Suprapubic skin (tissue), 4 donors: ENCODE results near the gene KCNE5. TPM values are rescaled to one million over a fixed set of nuclear protein-coding genes. Genes with fewer than 3 reads are reported as not detected.
A peak's percentile ranks its signal among the peaks of the same experiment; 100 is the strongest.
"Not testable (repeated sequence)": the region's sequence is repeated elsewhere in the genome, so short reads cannot be mapped to it uniquely, and the experiment has no call there.

Experiments used
- DNase-seq, 2 donors: peaks; one replicate each; pipeline ENCODE4 v3.0.0-alpha.2; 2019; ENCODE audit warnings: low spot score in 2 of 2
- H3K27ac ChIP-seq: fragments of 200-600 bp; sonication (generic); one replicate; pipeline ENCODE4 v1.5.1; 2019
- H3K27me3 ChIP-seq: fragments of 200-600 bp; sonication (generic); one replicate; pipeline ENCODE4 v1.5.1; 2019
- H3K36me3 ChIP-seq: fragments of 200-600 bp; sonication (generic); one replicate; pipeline ENCODE4 v1.5.1; 2019
- H3K4me1 ChIP-seq: fragments of 200-600 bp; sonication (generic); one replicate; pipeline ENCODE4 v1.5.1; 2019
- H3K4me3 ChIP-seq: fragments of 200-600 bp; sonication (generic); one replicate; pipeline ENCODE4 v1.5.1; 2019; ENCODE audit warnings: mild to moderate bottlenecking
- H3K9me3 ChIP-seq: fragments of 200-600 bp; sonication (generic); one replicate; pipeline ENCODE4 v1.5.1; 2019
- CTCF ChIP-seq, 2 donors: fragments of 200-600 bp in 1 of 2; fragments of 450-650 bp in 1 of 2; sonication (generic) in 1 of 2; IDR thresholded peaks; one replicate each; pipeline ENCODE4 v1.5.1; 2016 to 2019; ENCODE audit warnings: antibody characterized with exemption in 2 of 2, mild to moderate bottlenecking in 1 of 2, moderate library complexity in 1 of 2
- EP300 ChIP-seq: sonication (generic); formaldehyde crosslinking; IDR thresholded peaks from one replicate; pipeline ENCODE4 v1.6.1; 2017; ENCODE audit warnings: antibody characterized with exemption
- POLR2A ChIP-seq, 2 donors: fragments of 450-650 bp; IDR thresholded peaks; one replicate each; pipeline ENCODE4 v1.6.1; 2017; ENCODE audit warnings: antibody characterized with exemption in 2 of 2, mild to moderate bottlenecking in 2 of 2, moderate library complexity in 2 of 2
- POLR2AphosphoS5 ChIP-seq, 3 donors: sonication (generic); formaldehyde crosslinking; IDR thresholded peaks; one replicate each; pipeline ENCODE4 v1.6.1; 2017; ENCODE audit warnings: antibody characterized with exemption in 3 of 3
- WGBS: methylation state at CpG from one replicate; pipeline ENCODE4 v1.1.5; 2018; 5-methylcytosine and 5-hydroxymethylcytosine counted together
- total RNA-seq, 4 donors: library from RNA; depleted of rRNA; stranded (reverse); fragments of >200 nt; gene quantifications; one replicate each; pipeline ENCODE4 v1.1.0, GENCODE V29; 2016

The KCNE5 gene
- under 1 TPM in 2 of 4 donors, not detected in 2; 0.34 to 0.42 TPM for total RNA-seq

- Histone ChIP-seq H3K4me1 (peaks cover 2% of the 10 kb centered on the region), H3K9me3 (no peaks in the 10 kb centered on the region), H3K4me3 (peak within 1 kb of the TSS; percentile 39), H3K27me3 (no peaks in the 10 kb centered on the region), H3K27ac (no peak within 1 kb of the TSS), H3K36me3 (no peaks in the 10 kb centered on the region)
- 42% methylated on average over 25 of the region's 79 CpGs for WGBS
- no peak for TF ChIP-seq POLR2A (IDR thresholded peaks at IDR 0.05)
- no peak for TF ChIP-seq CTCF (IDR thresholded peaks at IDR 0.05)
- no peak for TF ChIP-seq EP300
- no peak for TF ChIP-seq POLR2AphosphoS5 (IDR thresholded peaks at IDR 0.05)
- no peak for DNase-seq
Observed at GRCh38 chrX:109624641-109625616, at the start of gene KCNE5. TSS of gene KCNE5 (minus strand) at chrX:109625172. CDS start at chrX:109625020, 152 bp downstream.

GRCh38 chrX:109672239-109672638 lies 47.3 kb upstream of the KCNE5 start:
- H3K27ac ChIP-seq: no peak overlapping the region
- TF ChIP-seq CTCF (IDR thresholded peaks at IDR 0.05): no peak
- TF ChIP-seq POLR2AphosphoS5 (IDR thresholded peaks at IDR 0.05): no peak
- no peak for TF ChIP-seq EP300
- no peak for TF ChIP-seq POLR2A (IDR thresholded peaks at IDR 0.05)
- no peaks in the 10 kb centered on the region for H3K4me1 ChIP-seq
- no peaks in the 10 kb centered on the region for H3K27me3 ChIP-seq
- peaks cover 11% of the 10 kb centered on the region for H3K36me3 ChIP-seq
- DNase-seq: no peak
- H3K4me3 ChIP-seq: no peak overlapping the region
- no peaks in the 10 kb centered on the region for H3K9me3 ChIP-seq

- H3K4me3 ChIP-seq, H3K27ac ChIP-seq, H3K4me1 ChIP-seq, DNase-seq, H3K36me3 ChIP-seq, H3K9me3 ChIP-seq, H3K27me3 ChIP-seq: not testable (repeated sequence)
- 91% methylated on average over 17 of the region's 29 CpGs for WGBS
Observed at GRCh38 chrX:109671170-109671569, 46.2 kb upstream of the KCNE5 start.

- DNase-seq: no peak
- Histone ChIP-seq H3K4me3 (no peak overlapping the region), H3K9me3 (no peaks in the 10 kb centered on the region), H3K27ac (no peak overlapping the region), H3K4me1 (no peaks in the 10 kb centered on the region), H3K27me3 (no peaks in the 10 kb centered on the region), H3K36me3 (peaks cover 17% of the 10 kb centered on the region)
- no peak for TF ChIP-seq POLR2AphosphoS5 (IDR thresholded peaks at IDR 0.05)
- TF ChIP-seq POLR2A (IDR thresholded peaks at IDR 0.05): no peak
- WGBS: 79% methylated on average over 5 of the region's 5 CpGs
Observed at GRCh38 chrX:109667986-109668385, 43.0 kb upstream of the KCNE5 start.

GRCh38 chrX:109660435-109661143 lies 35.6 kb upstream of the KCNE5 start:
- Histone ChIP-seq H3K27ac (no peak overlapping the region), H3K27me3 (no peaks in the 10 kb centered on the region), H3K4me3 (no peak overlapping the region), H3K36me3 (peaks cover 22% of the 10 kb centered on the region), H3K4me1 (no peaks in the 10 kb centered on the region), H3K9me3 (no peaks in the 10 kb centered on the region)
- no peak for DNase-seq
- 89% methylated on average over 2 of the region's 2 CpGs for WGBS
- TF ChIP-seq CTCF (IDR thresholded peaks at IDR 0.05): no peak
- TF ChIP-seq POLR2AphosphoS5 (IDR thresholded peaks at IDR 0.05): no peak
- no peak for TF ChIP-seq EP300
- no peak for TF ChIP-seq POLR2A (IDR thresholded peaks at IDR 0.05)

- WGBS: 92% methylated on average over 1 of the region's 1 CpG
- DNase-seq: no peak
- no peaks in the 10 kb centered on the region for H3K4me1 ChIP-seq
- no peak overlapping the region for H3K4me3 ChIP-seq
- H3K27ac ChIP-seq: no peak overlapping the region
- peaks cover 13% of the 10 kb centered on the region for H3K36me3 ChIP-seq
- H3K27me3 ChIP-seq: no peaks in the 10 kb centered on the region
- TF ChIP-seq POLR2AphosphoS5 (IDR thresholded peaks at IDR 0.05) (no peak), CTCF (IDR thresholded peaks at IDR 0.05) (no peak), POLR2A (IDR thresholded peaks at IDR 0.05) (no peak), EP300 (no peak)
- no peaks in the 10 kb centered on the region for H3K9me3 ChIP-seq
Observed at GRCh38 chrX:109658391-109658790, 33.4 kb upstream of the KCNE5 start.

GRCh38 chrX:109657364-109657763 lies 32.4 kb upstream of the KCNE5 start:
- not testable (repeated sequence) for H3K36me3 ChIP-seq, H3K4me3 ChIP-seq, H3K4me1 ChIP-seq, H3K27me3 ChIP-seq, H3K27ac ChIP-seq, H3K9me3 ChIP-seq, DNase-seq
- WGBS: 92% methylated on average over 4 of the region's 4 CpGs
